Heart right ventricle (tissue), 16 donors: ENCODE results near the gene THSD7B. TPM values are rescaled to one million over a fixed set of nuclear protein-coding genes. Genes with fewer than 3 reads are reported as not detected.
"Not testable (repeated sequence)": the region's sequence is repeated elsewhere in the genome, so short reads cannot be mapped to it uniquely, and the experiment has no call there.

Source experiments
- ATAC-seq, 8 donors: fragments of 200-7000 bp; cut with Tn5 transposase; one replicate each; pipeline ENCODE4 v1.9.1; 2020; ENCODE audit warnings: mild to moderate bottlenecking in 8 of 8, moderate library complexity in 8 of 8, moderate number of reproducible peaks in 1 of 8
- DNase-seq, 2 donors: peaks; one replicate each; pipeline ENCODE4 v3.0.0-alpha.2; 2020
- H3K27ac ChIP-seq, 10 donors: fragments of 200-600 bp; sonication (generic) in 2 of 10; one replicate each; pipeline versions ENCODE4 v1.5.0 to v1.8.0; 2020 to 2022; ENCODE audit warnings: mild to moderate bottlenecking in 3 of 10
- H3K27me3 ChIP-seq, 7 donors: fragments of 200-600 bp; one replicate each; pipeline ENCODE4 v1.8.0; 2021 to 2022; ENCODE audit warnings: mild to moderate bottlenecking in 2 of 7
- H3K36me3 ChIP-seq, 9 donors: fragments of 200-600 bp; sonication (generic) in 1 of 9; one replicate each; pipeline versions ENCODE4 v1.5.0 to v1.8.0; 2020 to 2022; ENCODE audit warnings: mild to moderate bottlenecking in 2 of 9
- H3K4me1 ChIP-seq, 9 donors: fragments of 200-600 bp; sonication (generic) in 1 of 9; one replicate each; pipeline versions ENCODE4 v1.5.0 to v1.8.0; 2020 to 2022; ENCODE audit warnings: mild to moderate bottlenecking in 4 of 9
- H3K4me3 ChIP-seq, 10 donors: fragments of 200-600 bp; sonication (generic) in 2 of 10; one replicate each; pipeline versions ENCODE4 v1.5.0 to v1.8.0; 2020 to 2022; ENCODE audit warnings: mild to moderate bottlenecking in 7 of 10, moderate library complexity in 2 of 10
- H3K9me3 ChIP-seq, 11 donors: fragments of 200-600 bp in 10 of 11; sonication (generic) in 2 of 11; one replicate each; pipeline versions ENCODE4 v1.5.0 to v1.8.0; 2013 to 2022; ENCODE audit warnings: mild to moderate bottlenecking in 2 of 11, control low read depth in 1 of 11, moderate library complexity in 1 of 11
- WGBS, 2 donors: extraction: QIAGEN DNeasy Blood & Tissue Kit; methylation state at CpG; one replicate each; pipeline ENCODE4 v1.1.7; 2013; ENCODE audit warnings: inconsistent platforms in 1 of 2; 5-methylcytosine and 5-hydroxymethylcytosine counted together
- intact Hi-C, 10 donors: fragments of 100-400 bp; cut with DNase I; formaldehyde crosslinking; loops; one replicate each; pipeline versions ENCODE4 v1.11.1 to v1.14.2; 2022
- polyA plus RNA-seq, 2 donors: library from polyadenylated mRNA; stranded (reverse); fragments of 200-250 nt; gene quantifications; one replicate each; pipeline ENCODE4 v1.2.3, GENCODE V29; 2013
- total RNA-seq, 10 donors: library from RNA; stranded (reverse); fragmentation: NEBNext Ultra II Directional in 3 of 10; extraction: Animal tissue kit (Norgen Biotek cat#: 25700) in 3 of 10; gene quantifications; one replicate each; pipeline versions ENCODE4 v1.2.1 to v1.2.4, GENCODE V29; 2021 to 2023
- TF ChIP-seq, protein P1 (sequence below), 9 donors: fragments of 200-600 bp; sonication (generic) in 2 of 9; IDR thresholded peaks; one replicate each; pipeline versions ENCODE4 v1.5.0 to v1.8.0; 2021 to 2022; ENCODE audit warnings: antibody characterized with exemption in 9 of 9, mild to moderate bottlenecking in 5 of 9, moderate library complexity in 1 of 9
- donor health status: Arrhythmogenic right ventricular cardiomyopathy.
- donor health status: ischemic (EF 13 %, LVEDD 7.1; RV severe dilation, severe dysfunction).
- donor health status: healthy with polysubstance abuse.
- donor health status: DM: no; HTN: yes; CAD: no.
- donor health status: DM: no; HTN: no; CAD: no.
- donor health status: ischemic (EF 25% LVEDD 6.9; RV normal size, moderate dysfunction).
- donor health status: ischemic (EF 25% LVEDD 5.7; RV mildly dilated, moderate dysfunction).
- donor health status: healthy.
- donor health status: DM: yes; HTN: yes; CAD: no.
- donor health status: Ischemic cardiomyopathy.
- donor health status: ischemic (EF 35%, LVEDD 5.7; RV mildly dilated, moderate dysfunction).
- donor health status: nonischemic (EF 11% LVEDD 7.7; RV severe dilation, severe dysfunction).
- donor health status: DM: yes; HTN: yes; CAD: no.
- donor health status: PGD.
- donor health status: ischemic (EF 29% LVEDD 5.4; RV normal size, mild dysfunction).
- donor health status: nonischemic (EF 23%, LVEDD 6.1; RV moderate dilation, normal function).

The THSD7B gene
- total and polyA plus RNA-seq, 12 donors = 0.01 to 0.39 (median 0.18) TPM

GRCh38 chr2:136738044-136738443 is 27.3 kb upstream of the THSD7B start:
- TF ChIP-seq, protein P1, sequence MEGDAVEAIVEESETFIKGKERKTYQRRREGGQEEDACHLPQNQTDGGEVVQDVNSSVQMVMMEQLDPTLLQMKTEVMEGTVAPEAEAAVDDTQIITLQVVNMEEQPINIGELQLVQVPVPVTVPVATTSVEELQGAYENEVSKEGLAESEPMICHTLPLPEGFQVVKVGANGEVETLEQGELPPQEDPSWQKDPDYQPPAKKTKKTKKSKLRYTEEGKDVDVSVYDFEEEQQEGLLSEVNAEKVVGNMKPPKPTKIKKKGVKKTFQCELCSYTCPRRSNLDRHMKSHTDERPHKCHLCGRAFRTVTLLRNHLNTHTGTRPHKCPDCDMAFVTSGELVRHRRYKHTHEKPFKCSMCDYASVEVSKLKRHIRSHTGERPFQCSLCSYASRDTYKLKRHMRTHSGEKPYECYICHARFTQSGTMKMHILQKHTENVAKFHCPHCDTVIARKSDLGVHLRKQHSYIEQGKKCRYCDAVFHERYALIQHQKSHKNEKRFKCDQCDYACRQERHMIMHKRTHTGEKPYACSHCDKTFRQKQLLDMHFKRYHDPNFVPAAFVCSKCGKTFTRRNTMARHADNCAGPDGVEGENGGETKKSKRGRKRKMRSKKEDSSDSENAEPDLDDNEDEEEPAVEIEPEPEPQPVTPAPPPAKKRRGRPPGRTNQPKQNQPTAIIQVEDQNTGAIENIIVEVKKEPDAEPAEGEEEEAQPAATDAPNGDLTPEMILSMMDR (IDR thresholded peaks at IDR 0.05) = no peak
- Histone ChIP-seq H3K27ac (no peak overlapping the region), H3K27me3 (peaks cover 0 to 8% (median 0%) of the 10 kb centered on the region in 7 donors), H3K4me1 (peaks cover 0 to 4% (median 0%) of the 10 kb centered on the region in 9 donors), H3K36me3 (no peaks in the 10 kb centered on the region), H3K9me3 (no peaks in the 10 kb centered on the region), H3K4me3 (no peak overlapping the region)
- DNase-seq (no peak), ATAC-seq (no peak)
- 54 to 56% methylated on average over 2 of the region's 2 CpGs for WGBS, 2 donors
- intact Hi-C loops = loop anchor here in 6 of 10 donors (5.0 to 10.0 kb wide), 2 partner anchors 313 to 316 kb away; no protein-coding TSS in a partner anchor

- Histone ChIP-seq H3K36me3 (no peaks in the 10 kb centered on the region), H3K4me1 (peaks cover 0 to 8% (median 0%) of the 10 kb centered on the region in 9 donors), H3K4me3 (no peak overlapping the region), H3K27ac (no peak overlapping the region), H3K27me3 (peaks cover 0 to 13% (median 0%) of the 10 kb centered on the region in 7 donors), H3K9me3 (no peaks in the 10 kb centered on the region)
- intact Hi-C loops = loop anchor here in 1 of 10 donors (10.0 kb wide), 1 partner anchor 167 kb away; no protein-coding TSS in a partner anchor
- DNase-seq (no peak), ATAC-seq (no peak)
- TF ChIP-seq, protein P1 (IDR thresholded peaks at IDR 0.05) = no peak
- 43 to 47% methylated on average over 2 of the region's 2 CpGs for WGBS, 2 donors
Observed at GRCh38 chr2:136741471-136741870, 23.9 kb upstream of the THSD7B start.

DNA sequence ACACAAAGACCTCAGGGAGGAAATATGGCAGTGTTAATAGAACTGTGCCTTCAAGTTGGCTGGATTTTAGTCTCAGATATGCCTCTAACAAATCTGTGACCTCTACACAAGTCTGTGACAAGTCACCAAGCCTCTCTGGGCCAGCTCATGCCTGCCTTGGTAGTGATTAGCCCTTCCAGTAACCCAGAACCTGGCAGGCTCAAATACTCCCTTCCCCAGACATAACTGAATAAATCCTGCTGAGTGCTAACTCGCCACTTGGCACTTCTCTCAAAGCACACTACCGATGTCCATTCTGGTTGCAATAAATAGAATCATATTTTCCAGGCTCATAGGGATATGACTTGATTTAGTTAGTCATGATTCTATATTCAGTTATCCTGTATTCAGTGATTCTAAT is 15.3 kb upstream of the THSD7B start:
- Histone ChIP-seq H3K27me3 (peaks cover 0 to 5% (median 0%) of the 10 kb centered on the region in 7 donors), H3K9me3 (peaks cover 0 to 3% (median 0%) of the 10 kb centered on the region in 11 donors), H3K4me1 (peaks cover 0 to 4% (median 0%) of the 10 kb centered on the region in 9 donors), H3K27ac (peak overlapping the region in 7 of 10 donors; percentile 13 to 65 (median 44)), H3K36me3 (no peaks in the 10 kb centered on the region), H3K4me3 (no peak overlapping the region)
- intact Hi-C loops = no loop called here
- TF ChIP-seq, protein P1 (IDR thresholded peaks at IDR 0.05) = no peak
- peak; percentile 65 to 100 (median 95) for ATAC-seq
- peak; percentile 9 to 36 for DNase-seq
- WGBS, 2 donors = 45 to 55% methylated on average over 2 of the region's 2 CpGs

GRCh38 chr2:136751406-136751805 is 13.9 kb upstream of the THSD7B start:
- no peaks in the 10 kb centered on the region for H3K27me3 ChIP-seq
- TF ChIP-seq, protein P1 (IDR thresholded peaks at IDR 0.05) = no peak
- peaks cover 0 to 4% (median 0%) of the 10 kb centered on the region in 9 donors for H3K4me1 ChIP-seq
- H3K36me3 ChIP-seq = no peaks in the 10 kb centered on the region
- peaks cover 0 to 3% (median 0%) of the 10 kb centered on the region in 11 donors for H3K9me3 ChIP-seq
- H3K27ac ChIP-seq = no peak overlapping the region
- intact Hi-C loops = no loop called here
- ATAC-seq (no peak), DNase-seq (no peak)
- H3K4me3 ChIP-seq = no peak overlapping the region
- 37 to 46% methylated on average over 2 of the region's 2 CpGs for WGBS, 2 donors

GRCh38 chr2:136758504-136758903 is 6.8 kb upstream of the THSD7B start:
- H3K36me3 ChIP-seq, H3K9me3 ChIP-seq, DNase-seq, intact Hi-C loops, H3K4me3 ChIP-seq, H3K27ac ChIP-seq, H3K4me1 ChIP-seq, H3K27me3 ChIP-seq: not testable (repeated sequence)
- 96% methylated on average over 22 of the region's 22 CpGs for WGBS, 2 donors
- ATAC-seq = peak in 1 of 8 donors; percentile 13
